PC-3 (cell line): ENCODE measurements around the gene CRB1. TPM values are rescaled to one million over a fixed set of nuclear protein-coding genes. Genes with fewer than 3 reads are reported as not detected.
A peak's percentile ranks its signal among the peaks of the same experiment; 100 is the strongest.

ENCODE experiments used
- ATAC-seq: fragments of 200-7000 bp; cut with Tn5 transposase; 2 replicates; pipeline ENCODE4 v1.9.1; 2020; ENCODE audit warnings: mild to moderate bottlenecking, moderate library complexity
- BruUV-seq: library from RNA; stranded (reverse); fragments of 400-500 nt; replicated peaks from 2 replicates; lab custom pipeline; 2021; lab: Mats Ljungman, UMichigan
- CTCF ChIA-PET: fragments of 300-600 bp; sonication (Branson Sonifier 250); formaldehyde crosslinking; loops from one replicate; lab custom pipeline; 2022; ENCODE audit warnings: antibody characterized with exemption; lab: Charles Lee
- POLR2A ChIA-PET: fragments of 300-600 bp; sonication (Branson Sonifier 250); formaldehyde crosslinking; loops from one replicate; lab custom pipeline; 2022; ENCODE audit warnings: antibody characterized with exemption; ENCODE audit not compliant: unreplicated experiment; lab: Charles Lee
- DNase-seq: peaks from one replicate; pipeline ENCODE4 v3.0.0-alpha.2; 2015
- H2AFZ ChIP-seq: fragments of 300-600 bp; sonication (generic); 2 replicates; pipeline ENCODE4 v1.6.0; 2016; ENCODE audit warnings: antibody characterized with exemption, low read length
- H3F3A ChIP-seq: fragments of 300-600 bp; sonication (generic); one replicate; pipeline ENCODE4 v1.6.0; 2017; ENCODE audit warnings: antibody characterized with exemption, low read length, control low read depth, mild to moderate bottlenecking; ENCODE audit not compliant: unreplicated experiment
- H3K27ac ChIP-seq: fragments of 300-600 bp; sonication (generic); 2 replicates; pipeline ENCODE4 v1.5.1; 2016; ENCODE audit warnings: mild to moderate bottlenecking, low read length
- H3K27me3 ChIP-seq: fragments of 300-600 bp; sonication (generic); 2 replicates; pipeline ENCODE4 v1.6.1; 2016; ENCODE audit warnings: low read length, mixed read lengths
- H3K36me3 ChIP-seq: fragments of 300-600 bp; sonication (generic); 2 replicates; pipeline ENCODE4 v1.6.1; 2016; ENCODE audit warnings: low read depth, mixed run types, low read length, mixed read lengths
- H3K4me1 ChIP-seq: fragments of 300-600 bp; sonication (generic); 2 replicates; pipeline ENCODE4 v1.5.1; 2016; ENCODE audit warnings: low read length; ENCODE audit not compliant: insufficient read depth
- H3K4me2 ChIP-seq: fragments of 300-600 bp; sonication (generic); 2 replicates; pipeline ENCODE4 v1.6.0; 2016; ENCODE audit warnings: low read length
- H3K4me3 ChIP-seq: fragments of 300-600 bp; sonication (generic); 2 replicates; pipeline ENCODE4 v1.5.1; 2016; ENCODE audit warnings: mild to moderate bottlenecking, low read length, mixed read lengths
- H3K79me2 ChIP-seq: fragments of 300-600 bp; sonication (generic); 2 replicates; pipeline ENCODE4 v1.6.1; 2017; ENCODE audit warnings: low read length, mixed read lengths
- H3K9ac ChIP-seq: fragments of 300-600 bp; sonication (generic); 2 replicates; pipeline ENCODE4 v1.6.0; 2016; ENCODE audit warnings: mild to moderate bottlenecking, low read length
- H3K9me2 ChIP-seq: fragments of 300-600 bp; sonication (generic); replicated peaks from 2 replicates; pipeline ENCODE4 v1.6.1; 2016; ENCODE audit warnings: mixed run types, low read length, mixed read lengths
- H3K9me3 ChIP-seq: fragments of 300-600 bp; sonication (generic); 2 replicates; pipeline ENCODE4 v1.6.1; 2016; ENCODE audit warnings: low read length, mixed read lengths
- H4K20me1 ChIP-seq: fragments of 300-600 bp; sonication (generic); 2 replicates; pipeline ENCODE4 v1.6.1; 2016; ENCODE audit warnings: low read length, mixed read lengths
- EZH2 ChIP-seq: fragments of 300-600 bp; sonication (generic); IDR thresholded peaks from one replicate; pipeline ENCODE4 v1.6.1; 2017; ENCODE audit warnings: antibody characterized with exemption, mild to moderate bottlenecking, low read length; ENCODE audit not compliant: unreplicated experiment
- EZH2phosphoT487 ChIP-seq: fragments of 300-600 bp; sonication (generic); IDR thresholded peaks from 2 replicates; pipeline ENCODE4 v1.6.1; 2018; ENCODE audit warnings: mild to moderate bottlenecking, antibody characterized with exemption, low read length, borderline replicate concordance
- intact Hi-C: fragments of 100-400 bp; cut with micrococcal nuclease; formaldehyde crosslinking; loops from 2 replicates; pipeline ENCODE4 v1.9.0; 2023
- total RNA-seq: library from RNA; depleted of rRNA; stranded (reverse); fragments of >200 nt; gene quantifications from 2 replicates; pipeline ENCODE4 v1.2.3, GENCODE V29; 2014
- TF ChIP-seq, protein P1 (sequence below): fragments of 300-600 bp; sonication (generic); conservative IDR thresholded peaks from 2 replicates; pipeline ENCODE4 v1.5.1; 2017; ENCODE audit warnings: antibody characterized with exemption, low read depth, mild to moderate bottlenecking, low read length

CRB1 gene
- total RNA-seq, 1 experiment from 2014 or later, result 0.07 TPM

DNA sequence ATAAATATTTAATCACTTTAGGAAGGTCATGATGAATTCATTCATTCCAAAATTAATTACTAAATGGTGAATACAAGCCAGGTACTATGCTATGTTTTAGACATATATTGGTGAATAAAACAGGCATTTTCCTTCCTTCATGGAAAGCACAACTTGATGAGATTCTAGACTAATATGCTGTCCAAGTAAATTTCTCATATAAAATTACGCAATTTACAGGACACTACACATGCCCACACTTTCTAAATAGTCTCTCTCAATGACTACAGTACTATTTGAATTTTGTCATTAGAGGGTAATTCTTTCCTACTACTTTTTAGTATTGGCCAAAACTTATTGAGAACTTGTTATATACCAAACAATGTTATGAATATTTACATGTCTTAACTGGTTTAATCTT is 150.6 kb downstream of the CRB1 start:
- Histone ChIP-seq H3F3A (no peaks in the 10 kb centered on the region), H3K9me2 (no peaks in the 10 kb centered on the region), H3K79me2 (no peaks in the 10 kb centered on the region), H3K4me1 (no peaks in the 10 kb centered on the region), H4K20me1 (no peaks in the 10 kb centered on the region), H3K9ac (no peak overlapping the region), H3K4me3 (no peak overlapping the region), H3K9me3 (no peaks in the 10 kb centered on the region), H2AFZ (no peak overlapping the region), H3K27ac (no peak overlapping the region), H3K4me2 (no peak overlapping the region), H3K36me3 (no peaks in the 10 kb centered on the region), H3K27me3 (no peaks in the 10 kb centered on the region)
- ChIA-PET POLR2A (no interaction called here), CTCF (no interaction called here)
- DNase-seq (no peak), ATAC-seq (no peak)
- TF ChIP-seq, protein P1, sequence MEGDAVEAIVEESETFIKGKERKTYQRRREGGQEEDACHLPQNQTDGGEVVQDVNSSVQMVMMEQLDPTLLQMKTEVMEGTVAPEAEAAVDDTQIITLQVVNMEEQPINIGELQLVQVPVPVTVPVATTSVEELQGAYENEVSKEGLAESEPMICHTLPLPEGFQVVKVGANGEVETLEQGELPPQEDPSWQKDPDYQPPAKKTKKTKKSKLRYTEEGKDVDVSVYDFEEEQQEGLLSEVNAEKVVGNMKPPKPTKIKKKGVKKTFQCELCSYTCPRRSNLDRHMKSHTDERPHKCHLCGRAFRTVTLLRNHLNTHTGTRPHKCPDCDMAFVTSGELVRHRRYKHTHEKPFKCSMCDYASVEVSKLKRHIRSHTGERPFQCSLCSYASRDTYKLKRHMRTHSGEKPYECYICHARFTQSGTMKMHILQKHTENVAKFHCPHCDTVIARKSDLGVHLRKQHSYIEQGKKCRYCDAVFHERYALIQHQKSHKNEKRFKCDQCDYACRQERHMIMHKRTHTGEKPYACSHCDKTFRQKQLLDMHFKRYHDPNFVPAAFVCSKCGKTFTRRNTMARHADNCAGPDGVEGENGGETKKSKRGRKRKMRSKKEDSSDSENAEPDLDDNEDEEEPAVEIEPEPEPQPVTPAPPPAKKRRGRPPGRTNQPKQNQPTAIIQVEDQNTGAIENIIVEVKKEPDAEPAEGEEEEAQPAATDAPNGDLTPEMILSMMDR, result no peak
- TF ChIP-seq EZH2 (no peak), EZH2phosphoT487 (no peak)
- intact Hi-C loops, result no loop called here
- no TSS peak for BruUV-seq

DNA sequence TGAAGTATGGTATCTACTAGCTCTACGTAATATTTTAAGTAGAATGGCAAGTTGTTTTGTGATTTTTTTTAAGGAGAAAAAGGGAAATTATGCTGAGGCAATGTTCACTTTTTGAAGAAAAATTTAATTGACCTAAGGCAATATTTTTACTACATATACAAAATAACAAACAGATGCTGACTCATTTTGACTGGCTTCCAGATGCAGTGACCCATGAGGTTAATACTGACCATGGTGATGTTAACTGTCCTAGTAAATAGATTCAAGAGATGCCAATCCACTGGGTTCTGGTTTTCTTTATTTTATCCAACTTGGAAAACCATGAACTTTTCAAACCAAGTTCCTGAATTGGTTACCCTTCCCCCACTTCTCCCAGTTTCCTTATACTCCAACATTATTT is 154.9 kb downstream of the CRB1 start:
- TF ChIP-seq EZH2phosphoT487 (no peak), EZH2 (no peak)
- TF ChIP-seq, protein P1, result no peak
- no peaks in the 10 kb centered on the region for H3F3A ChIP-seq
- ATAC-seq, result 0 out of 2 replicates have a peak, but pooled peaks have one; percentile 38
- ChIA-PET POLR2A (no interaction called here), CTCF (no interaction called here)
- H3K27ac ChIP-seq, result no peak overlapping the region
- no peak overlapping the region for H3K9ac ChIP-seq
- no TSS peak for BruUV-seq
- no peaks in the 10 kb centered on the region for H3K9me2 ChIP-seq
- H4K20me1 ChIP-seq, result no peaks in the 10 kb centered on the region
- H3K27me3 ChIP-seq, result no peaks in the 10 kb centered on the region
- peak; percentile 65 for DNase-seq
- H3K36me3 ChIP-seq, result no peaks in the 10 kb centered on the region
- no peaks in the 10 kb centered on the region for H3K4me1 ChIP-seq
- no peak overlapping the region for H3K4me2 ChIP-seq
- H3K4me3 ChIP-seq, result no peak overlapping the region
- no peaks in the 10 kb centered on the region for H3K79me2 ChIP-seq
- H2AFZ ChIP-seq, result no peak overlapping the region
- intact Hi-C loops, result no loop called here
- H3K9me3 ChIP-seq, result no peaks in the 10 kb centered on the region

DNA sequence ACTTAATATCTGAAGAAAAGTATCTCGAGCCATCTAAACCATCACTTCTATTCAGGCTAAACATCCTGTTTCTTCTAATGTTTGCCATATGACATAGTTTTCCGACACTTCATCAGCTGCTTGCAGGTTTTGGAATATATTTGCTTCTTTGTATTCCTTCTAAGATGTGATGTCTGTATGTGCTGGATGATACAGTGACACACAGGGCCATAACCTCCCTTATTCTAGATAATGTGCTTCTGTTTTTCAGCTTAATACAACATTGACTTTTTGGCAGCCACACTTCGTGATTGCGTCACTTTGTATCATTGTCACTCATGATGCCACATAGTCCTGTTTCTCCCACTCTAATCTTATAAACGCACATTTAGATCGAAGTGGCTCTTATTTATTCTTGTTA is 156.3 kb downstream of the CRB1 start:
- Histone ChIP-seq H3F3A (no peaks in the 10 kb centered on the region), H3K4me3 (no peak overlapping the region), H3K79me2 (no peaks in the 10 kb centered on the region), H3K36me3 (no peaks in the 10 kb centered on the region), H2AFZ (no peak overlapping the region), H3K4me2 (no peak overlapping the region), H3K9me2 (no peaks in the 10 kb centered on the region), H3K27ac (no peak overlapping the region), H3K4me1 (no peaks in the 10 kb centered on the region), H3K9me3 (no peaks in the 10 kb centered on the region), H3K9ac (no peak overlapping the region), H4K20me1 (no peaks in the 10 kb centered on the region), H3K27me3 (no peaks in the 10 kb centered on the region; the same call in 1 of the 2 replicates)
- POLR2A ChIA-PET, result no interaction called here
- no TSS peak for BruUV-seq
- CTCF ChIA-PET, result no interaction called here
- intact Hi-C loops, result no loop called here
- ATAC-seq (no peak), DNase-seq (no peak)
- TF ChIP-seq, protein P1, result no peak
- no peak for TF ChIP-seq EZH2phosphoT487
